ENCODE data around the gene PARD3. TPM values are rescaled to one million over a fixed set of nuclear protein-coding genes. Genes with fewer than 3 reads are reported as not detected.

PARD3 gene
- total RNA-seq, 2 donors from 2014 or later, result 41.7 to 48.8 TPM

DNA sequence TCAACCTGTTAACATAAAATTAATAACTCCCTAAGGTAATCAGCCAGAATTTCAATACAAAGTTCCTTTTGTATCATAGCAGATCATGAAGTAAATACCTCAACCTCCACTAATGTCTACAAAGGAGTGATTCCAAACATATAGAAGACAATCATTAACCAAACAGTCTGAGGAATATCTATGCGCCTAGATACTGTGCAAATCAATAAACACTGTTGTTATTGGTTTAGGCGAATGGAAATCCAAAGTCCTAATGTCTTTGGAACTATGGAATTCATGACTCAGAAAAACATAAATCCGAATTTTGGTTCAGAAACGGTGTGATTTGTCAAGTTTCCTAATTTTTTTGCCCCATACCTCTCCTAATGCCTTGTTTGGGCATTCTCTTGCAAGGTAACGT, 469.7 kb downstream of the PARD3 start:
- H3K27me3 ChIP-seq, result no peaks in the 10 kb centered on the region
- H3K9ac ChIP-seq (ENCODE audit: low read depth in 2 of 2, low read length in 2 of 2), result no peak overlapping the region
- no peak for DNase-seq
- H3K4me1 ChIP-seq, result peaks cover 3% of the 10 kb centered on the region
- intact Hi-C loops (cut with DNase I), result no loop called here
- TF ChIP-seq, protein P1, sequence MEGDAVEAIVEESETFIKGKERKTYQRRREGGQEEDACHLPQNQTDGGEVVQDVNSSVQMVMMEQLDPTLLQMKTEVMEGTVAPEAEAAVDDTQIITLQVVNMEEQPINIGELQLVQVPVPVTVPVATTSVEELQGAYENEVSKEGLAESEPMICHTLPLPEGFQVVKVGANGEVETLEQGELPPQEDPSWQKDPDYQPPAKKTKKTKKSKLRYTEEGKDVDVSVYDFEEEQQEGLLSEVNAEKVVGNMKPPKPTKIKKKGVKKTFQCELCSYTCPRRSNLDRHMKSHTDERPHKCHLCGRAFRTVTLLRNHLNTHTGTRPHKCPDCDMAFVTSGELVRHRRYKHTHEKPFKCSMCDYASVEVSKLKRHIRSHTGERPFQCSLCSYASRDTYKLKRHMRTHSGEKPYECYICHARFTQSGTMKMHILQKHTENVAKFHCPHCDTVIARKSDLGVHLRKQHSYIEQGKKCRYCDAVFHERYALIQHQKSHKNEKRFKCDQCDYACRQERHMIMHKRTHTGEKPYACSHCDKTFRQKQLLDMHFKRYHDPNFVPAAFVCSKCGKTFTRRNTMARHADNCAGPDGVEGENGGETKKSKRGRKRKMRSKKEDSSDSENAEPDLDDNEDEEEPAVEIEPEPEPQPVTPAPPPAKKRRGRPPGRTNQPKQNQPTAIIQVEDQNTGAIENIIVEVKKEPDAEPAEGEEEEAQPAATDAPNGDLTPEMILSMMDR (IDR thresholded peaks at IDR 0.05), result no peak
- no peak overlapping the region for H3K4me3 ChIP-seq
- no peaks in the 10 kb centered on the region for H3K9me3 ChIP-seq
- no peaks in the 10 kb centered on the region for H3K36me3 ChIP-seq
- no peak overlapping the region for H3K27ac ChIP-seq

DNA sequence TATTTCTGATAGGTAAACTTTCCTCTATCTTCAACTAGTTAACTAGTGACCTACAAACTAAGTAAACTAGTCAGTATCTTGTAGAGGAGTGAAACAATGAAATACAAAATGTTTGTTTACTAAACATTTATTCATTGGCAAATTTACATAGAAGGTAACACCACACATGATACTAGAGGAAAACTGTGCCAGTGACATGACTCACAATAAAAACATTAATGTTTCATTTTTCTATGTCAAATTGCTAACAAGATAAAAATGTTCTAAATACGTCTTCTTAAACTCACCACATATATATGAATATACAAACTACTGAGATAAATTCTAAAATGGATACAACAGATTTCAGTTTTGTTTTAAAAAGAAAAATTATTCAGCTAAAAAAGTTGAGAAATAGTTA, 471.3 kb downstream of the PARD3 start:
- peaks cover 3% of the 10 kb centered on the region for H3K4me1 ChIP-seq
- H3K9me3 ChIP-seq, result no peaks in the 10 kb centered on the region
- no peak for DNase-seq
- H3K9ac ChIP-seq (ENCODE audit: low read depth in 2 of 2, low read length in 2 of 2), result no peak overlapping the region
- H3K27ac ChIP-seq, result no peak overlapping the region
- no peaks in the 10 kb centered on the region for H3K36me3 ChIP-seq
- intact Hi-C loops (cut with DNase I), result no loop called here
- TF ChIP-seq, protein P1 (IDR thresholded peaks at IDR 0.05), result no peak
- no peaks in the 10 kb centered on the region for H3K27me3 ChIP-seq
- no peak overlapping the region for H3K4me3 ChIP-seq

DNA sequence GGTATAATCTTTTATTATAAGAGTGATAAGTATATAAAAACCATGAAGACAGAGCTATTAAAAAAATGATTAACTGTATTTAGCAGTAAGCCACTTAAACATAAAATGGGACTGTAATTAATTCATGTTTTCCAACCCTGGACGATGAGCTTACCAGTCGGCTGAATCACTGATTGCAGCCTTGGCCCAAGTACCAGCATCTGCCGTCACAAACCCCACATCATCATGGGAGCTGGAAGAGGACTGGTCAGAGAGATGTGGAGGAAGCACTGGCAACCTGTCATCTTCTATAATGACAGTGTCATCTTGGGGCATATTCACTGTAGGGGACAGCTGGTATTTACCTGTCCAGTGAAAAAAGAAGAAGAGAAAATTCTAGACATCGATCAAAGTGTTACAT, 473.6 kb downstream of the PARD3 start:
- Histone ChIP-seq H3K4me1 (peaks cover 3% of the 10 kb centered on the region), H3K4me3 (no peak overlapping the region), H3K27me3 (no peaks in the 10 kb centered on the region), H3K27ac (no peak overlapping the region), H3K9me3 (no peaks in the 10 kb centered on the region), H3K9ac (ENCODE audit: low read depth in 2 of 2, low read length in 2 of 2) (no peak overlapping the region), H3K36me3 (no peaks in the 10 kb centered on the region)
- intact Hi-C loops (cut with DNase I), result no loop called here
- TF ChIP-seq, protein P1 (IDR thresholded peaks at IDR 0.05), result no peak
- no peak for DNase-seq

DNA sequence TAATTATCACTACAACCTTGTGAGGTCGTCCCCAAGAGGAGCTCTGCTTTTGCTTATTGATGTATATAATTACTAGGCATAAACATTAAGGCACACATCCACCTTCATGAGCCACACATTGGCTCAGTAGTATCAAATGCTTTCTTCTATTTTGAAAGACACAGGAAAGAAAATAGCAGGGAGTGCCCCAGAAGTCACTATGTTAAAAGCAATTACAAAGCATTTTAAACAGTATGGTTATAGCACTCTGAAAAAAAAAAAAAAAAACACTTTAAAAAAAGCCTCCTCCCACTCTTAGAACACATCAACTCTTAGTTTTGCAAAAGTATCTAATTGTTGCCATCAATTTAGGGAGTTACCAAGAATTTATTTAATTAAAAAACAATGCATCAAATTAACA, 474.2 kb downstream of the PARD3 start:
- Histone ChIP-seq H3K36me3 (no peaks in the 10 kb centered on the region), H3K9me3 (no peaks in the 10 kb centered on the region), H3K4me3 (no peak overlapping the region), H3K27ac (no peak overlapping the region), H3K4me1 (peaks cover 3% of the 10 kb centered on the region), H3K27me3 (no peaks in the 10 kb centered on the region), H3K9ac (ENCODE audit: low read depth in 2 of 2, low read length in 2 of 2) (no peak overlapping the region)
- TF ChIP-seq, protein P1 (IDR thresholded peaks at IDR 0.05), result no peak
- no peak for DNase-seq
- intact Hi-C loops (cut with DNase I), result no loop called here

DNA sequence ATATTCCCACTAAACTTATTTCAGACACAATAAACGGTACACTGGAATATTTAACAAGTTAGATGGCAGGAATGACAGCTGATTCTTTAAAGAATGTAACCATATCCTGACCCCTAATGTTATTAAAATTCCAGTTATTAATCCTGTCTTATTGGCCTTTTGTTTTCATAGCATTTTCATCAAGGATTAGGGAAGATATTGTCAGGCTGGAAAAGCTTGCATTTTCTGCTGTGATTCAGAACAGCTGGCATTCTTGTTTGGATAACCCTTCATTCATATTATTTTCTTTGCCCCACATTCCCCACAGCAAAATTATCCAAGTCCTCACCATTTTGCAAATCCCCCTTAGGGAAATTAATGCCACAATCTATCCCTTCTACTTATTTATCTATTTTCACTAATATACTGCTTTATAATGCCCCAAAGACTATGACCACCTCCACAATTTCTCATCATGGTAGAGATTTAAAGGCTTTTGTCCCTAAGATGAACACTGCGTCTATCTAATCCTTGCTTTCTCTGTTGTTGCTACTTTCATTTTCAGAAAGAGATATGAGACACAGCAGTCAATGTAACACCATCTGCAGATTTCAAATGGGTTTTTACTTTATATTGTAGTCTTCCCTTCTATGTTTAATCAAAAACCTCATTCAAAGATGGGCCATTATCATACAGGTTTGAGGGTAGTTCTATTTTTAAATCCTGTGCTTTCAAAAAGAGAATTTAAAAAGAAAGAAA, 475.1 kb downstream of the PARD3 start:
- Histone ChIP-seq H3K27me3 (no peaks in the 10 kb centered on the region), H3K9ac (ENCODE audit: low read depth in 2 of 2, low read length in 2 of 2) (no peak overlapping the region), H3K9me3 (no peaks in the 10 kb centered on the region), H3K27ac (no peak overlapping the region), H3K4me1 (no peaks in the 10 kb centered on the region), H3K4me3 (no peak overlapping the region), H3K36me3 (no peaks in the 10 kb centered on the region)
- intact Hi-C loops (cut with DNase I), result no loop called here
- TF ChIP-seq, protein P1 (IDR thresholded peaks at IDR 0.05), result no peak
- no peak for DNase-seq

Data from colonic mucosa (tissue), 4 donors.